ENCODE results near the gene ANKHD1. TPM values are rescaled to one million over a fixed set of nuclear protein-coding genes. Genes with fewer than 3 reads are reported as not detected.

The ANKHD1 gene
- total and polyA plus RNA-seq, 2 of the 8 experiments (the other 6 are each of a cell fraction or from before 2014, with no cell fraction given) = 69.9 to 108 TPM

DNA sequence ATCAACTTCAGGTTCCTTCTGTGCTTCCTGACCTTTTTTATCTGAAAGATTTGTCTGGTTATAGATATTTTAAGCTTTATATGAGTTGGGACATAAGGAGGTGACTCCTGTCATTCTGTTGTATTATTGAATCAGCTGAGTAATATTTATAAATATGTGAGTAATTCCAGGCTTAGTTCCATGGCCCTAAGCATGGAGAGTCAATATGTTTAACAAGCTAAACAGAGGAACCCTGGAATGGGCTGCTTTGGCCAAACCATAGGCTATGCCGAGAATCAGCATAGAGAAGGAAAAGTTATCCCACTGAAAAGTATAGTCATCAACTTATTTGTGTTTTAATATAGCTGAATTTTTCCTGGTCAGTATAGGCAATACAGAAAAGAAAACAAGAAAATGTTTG, 138.6 kb downstream of the ANKHD1 start (continued):
- TF ChIP-seq, protein P1, sequence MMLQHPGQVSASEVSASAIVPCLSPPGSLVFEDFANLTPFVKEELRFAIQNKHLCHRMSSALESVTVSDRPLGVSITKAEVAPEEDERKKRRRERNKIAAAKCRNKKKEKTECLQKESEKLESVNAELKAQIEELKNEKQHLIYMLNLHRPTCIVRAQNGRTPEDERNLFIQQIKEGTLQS (IDR thresholded peaks at IDR 0.05; ENCODE audit: insufficient read depth, low read depth, low read length) = no peak
- no peak for TF ChIP-seq TAF1 (IDR thresholded peaks at IDR 0.05; ENCODE audit: low read depth, low read length)

Data from H1 (cell line).